ENCODE measurements around the gene SPRY4.

- TF ChIP-seq CTCF (IDR thresholded peaks at IDR 0.05) = no peak
- TF ChIP-seq POLR2A (IDR thresholded peaks at IDR 0.05) = no peak
Measured at GRCh38 chr5:142330444-142330843, 5.6 kb upstream of the SPRY4 start.

All from stomach (tissue), 4 donors.